ENCODE measurements around the gene TBC1D24.
"Not testable (repeated sequence)": the region's sequence is repeated elsewhere in the genome, so short reads cannot be mapped to it uniquely, and the experiment has no call there.

TBC1D24 gene

DNA sequence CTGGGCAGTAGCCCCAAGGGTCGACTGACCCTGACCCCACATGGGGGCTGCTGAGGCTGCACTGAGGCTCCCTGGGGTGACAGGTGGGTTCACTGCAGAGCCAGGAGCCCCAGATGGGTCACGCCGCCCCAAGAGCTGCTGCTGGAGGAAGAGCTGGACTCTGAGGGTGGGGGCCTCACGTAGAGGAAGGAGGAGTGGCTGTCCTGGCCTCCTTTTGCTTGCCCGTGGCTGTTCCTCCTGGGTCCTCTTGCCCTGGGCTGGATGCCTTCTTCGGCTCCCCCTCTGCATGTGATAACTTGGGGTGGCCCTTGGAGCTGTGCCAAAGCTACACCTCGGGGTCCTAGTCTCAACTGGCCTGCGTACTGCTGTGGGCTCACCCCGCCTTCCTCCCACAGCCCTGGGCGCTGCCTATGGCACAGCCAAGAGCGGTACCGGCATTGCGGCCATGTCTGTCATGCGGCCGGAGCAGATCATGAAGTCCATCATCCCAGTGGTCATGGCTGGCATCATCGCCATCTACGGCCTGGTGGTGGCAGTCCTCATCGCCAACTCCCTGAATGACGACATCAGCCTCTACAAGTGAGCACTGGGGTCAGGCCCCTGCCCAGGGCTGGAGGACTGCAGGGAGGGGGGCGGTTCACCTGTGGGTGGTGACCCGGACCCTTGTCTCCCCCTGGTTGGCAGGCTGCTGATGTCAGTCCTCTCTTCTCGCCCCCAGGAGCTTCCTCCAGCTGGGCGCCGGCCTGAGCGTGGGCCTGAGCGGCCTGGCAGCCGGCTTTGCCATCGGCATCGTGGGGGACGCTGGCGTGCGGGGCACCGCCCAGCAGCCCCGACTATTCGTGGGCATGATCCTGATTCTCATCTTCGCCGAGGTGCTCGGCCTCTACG is 44.1 kb downstream of the TBC1D24 start:
- no peak for DNase-seq

DNA sequence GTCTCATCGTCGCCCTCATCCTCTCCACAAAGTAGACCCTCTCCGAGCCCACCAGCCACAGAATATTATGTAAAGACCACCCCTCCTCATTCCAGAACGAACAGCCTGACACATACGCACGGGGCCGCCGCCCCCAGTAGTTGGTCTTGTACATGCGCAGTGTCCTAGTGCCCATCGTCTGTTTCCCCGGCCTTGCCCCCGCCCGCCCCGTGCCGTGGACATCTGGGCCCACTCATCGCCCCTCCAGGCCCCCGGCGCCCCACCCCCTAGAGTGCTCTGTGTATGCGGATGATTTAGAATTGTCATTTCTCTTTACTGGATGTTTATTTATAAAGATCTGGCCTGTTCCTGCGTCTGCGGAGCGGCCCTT is 44.8 kb downstream of the TBC1D24 start:
- no peak for DNase-seq

DNA sequence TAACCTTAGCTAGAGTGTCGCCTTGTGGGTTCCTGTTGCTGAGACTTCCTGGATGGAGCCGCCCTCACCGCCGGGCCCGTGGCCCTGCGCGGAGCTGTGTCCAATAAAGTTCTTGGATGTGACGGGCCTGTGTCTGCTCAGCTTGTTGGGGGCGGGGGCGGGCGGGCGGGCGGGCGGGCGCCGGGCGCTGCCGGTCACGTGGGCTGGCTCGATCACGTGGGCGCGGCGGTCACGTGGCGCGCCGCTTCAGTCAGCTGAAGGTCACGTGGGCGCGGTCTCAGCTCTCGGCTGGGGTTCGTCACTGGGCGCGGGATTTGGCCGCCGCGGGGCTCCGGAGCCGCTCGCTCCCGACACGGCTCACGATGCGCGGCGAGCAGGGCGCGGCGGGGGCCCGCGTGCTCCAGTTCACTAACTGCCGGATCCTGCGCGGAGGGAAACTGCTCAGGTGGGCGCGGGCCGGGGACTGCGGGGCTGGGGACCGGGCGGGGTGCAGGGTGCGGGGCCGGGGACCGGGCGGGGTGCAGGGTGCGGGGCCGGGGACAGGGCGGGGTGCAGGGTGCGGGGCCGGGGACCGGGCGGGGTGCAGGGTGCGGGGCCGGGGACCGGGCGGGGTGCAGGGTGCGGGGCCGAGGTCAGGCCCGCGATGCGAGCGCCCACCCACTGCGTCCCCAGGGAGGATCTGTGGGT is 45.3 kb downstream of the TBC1D24 start, which contains the start of gene AMDHD2:
AMDHD2 (plus strand) TSS at position 275 of the 687 bp plus-strand sequence; CDS start at position 363, 88 bp downstream.
- DNase-seq = peak; percentile 81

DNA sequence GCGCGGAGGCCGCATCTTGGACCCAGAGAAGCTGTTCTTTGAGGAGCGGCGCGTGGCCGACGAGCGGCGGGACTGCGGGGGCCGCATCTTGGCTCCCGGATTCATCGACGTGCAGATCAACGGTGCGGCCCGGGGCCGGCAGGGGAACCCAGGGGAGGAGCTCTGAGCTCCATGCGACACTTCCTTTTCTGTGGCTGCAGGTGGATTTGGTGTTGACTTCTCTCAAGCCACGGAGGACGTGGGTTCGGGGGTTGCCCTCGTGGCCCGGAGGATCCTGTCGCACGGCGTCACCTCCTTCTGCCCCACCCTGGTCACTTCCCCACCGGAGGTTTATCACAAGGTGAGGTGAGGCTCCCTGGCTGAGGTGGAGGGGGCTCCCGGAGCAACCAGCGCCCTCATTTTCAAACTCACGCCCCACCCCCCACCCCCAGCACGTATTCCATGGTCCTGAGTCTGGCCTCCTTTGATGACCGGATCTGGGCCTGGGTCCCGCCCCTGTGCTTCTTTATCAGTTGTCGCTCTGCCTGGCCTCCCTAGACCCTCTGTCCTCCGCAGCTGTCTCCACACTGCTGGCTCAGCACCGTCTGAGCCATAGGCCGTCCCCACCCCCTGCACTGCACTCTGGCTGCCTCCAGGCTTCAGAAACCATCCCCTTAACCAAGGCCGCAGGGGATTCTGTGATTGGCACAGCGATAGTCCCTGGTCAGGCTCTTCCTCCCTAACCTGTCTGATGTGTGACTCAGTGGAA is 46.0 kb downstream of the TBC1D24 start:
- no peak for DNase-seq

DNA sequence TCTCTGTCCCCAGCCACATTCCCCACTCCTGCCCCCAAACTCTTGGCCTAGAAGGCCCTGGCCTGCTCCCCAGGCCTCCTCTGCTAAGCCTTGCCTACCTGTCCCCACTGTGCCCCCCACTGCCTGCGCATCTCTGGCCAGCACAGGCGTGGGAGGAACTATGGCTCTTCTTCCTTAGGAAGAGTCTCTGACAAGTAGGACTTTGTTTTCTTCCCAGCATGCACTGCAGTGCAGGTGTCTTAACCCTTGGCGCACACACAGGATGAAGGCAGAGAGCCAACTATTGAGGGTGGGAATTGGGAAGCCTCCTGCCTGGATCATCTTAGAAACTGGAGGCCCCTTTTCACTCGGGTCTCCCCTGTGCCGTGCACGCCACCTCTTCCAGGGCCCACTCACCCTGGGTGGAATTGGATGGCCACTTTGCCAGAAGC is 48.9 kb downstream of the TBC1D24 start:
- no peak for DNase-seq

DNA sequence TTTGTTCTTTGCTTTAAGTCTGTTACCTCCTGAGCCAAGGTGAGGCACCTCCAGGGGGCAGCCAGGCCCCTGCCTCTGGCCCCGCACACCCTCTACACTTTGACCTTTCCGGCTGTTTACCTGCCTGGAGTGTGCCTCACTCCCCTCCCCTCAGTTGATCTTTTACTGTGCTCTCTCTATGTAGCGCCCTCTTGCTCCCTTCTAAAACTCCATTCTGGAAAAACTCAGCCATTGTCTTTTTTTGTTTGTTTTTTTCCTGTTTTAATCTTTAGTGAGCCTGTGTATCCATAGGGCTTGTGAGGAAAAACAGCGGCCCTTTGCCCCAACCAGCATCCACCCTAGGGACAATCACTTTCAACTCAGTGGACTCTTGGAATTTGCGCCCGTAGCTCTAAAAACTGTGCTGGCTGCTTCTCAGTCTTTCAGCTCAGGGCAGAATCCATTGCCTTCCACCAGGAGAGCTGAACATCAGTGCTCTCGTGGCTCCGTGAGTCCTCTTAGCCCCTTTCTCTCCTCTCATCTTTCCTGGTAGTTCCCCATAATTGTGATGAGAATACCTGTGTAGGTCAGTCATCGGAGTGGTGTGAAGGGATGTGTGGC is 49.5 kb downstream of the TBC1D24 start:
- no peak for DNase-seq

DNA sequence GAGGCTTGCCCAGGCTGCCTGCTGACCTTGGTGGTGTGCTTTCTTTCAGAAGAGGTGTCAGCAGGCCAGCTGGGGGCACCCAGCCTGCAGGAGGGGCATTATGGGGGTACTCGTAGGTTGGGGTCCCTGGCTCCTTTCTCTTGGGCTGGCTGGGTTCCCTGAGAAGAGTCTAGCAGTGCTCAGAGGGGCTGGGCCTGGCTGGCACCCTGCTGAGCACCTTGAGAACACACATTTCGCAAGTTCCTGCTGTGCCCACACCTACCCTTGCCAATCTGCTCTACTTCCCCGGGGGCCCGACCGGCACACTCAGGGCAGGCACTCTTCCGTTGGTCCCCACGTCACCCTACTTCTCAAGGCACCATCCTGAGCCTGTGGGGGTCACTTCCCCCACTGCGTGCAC is 51.2 kb downstream of the TBC1D24 start:
- no peak for DNase-seq

DNA sequence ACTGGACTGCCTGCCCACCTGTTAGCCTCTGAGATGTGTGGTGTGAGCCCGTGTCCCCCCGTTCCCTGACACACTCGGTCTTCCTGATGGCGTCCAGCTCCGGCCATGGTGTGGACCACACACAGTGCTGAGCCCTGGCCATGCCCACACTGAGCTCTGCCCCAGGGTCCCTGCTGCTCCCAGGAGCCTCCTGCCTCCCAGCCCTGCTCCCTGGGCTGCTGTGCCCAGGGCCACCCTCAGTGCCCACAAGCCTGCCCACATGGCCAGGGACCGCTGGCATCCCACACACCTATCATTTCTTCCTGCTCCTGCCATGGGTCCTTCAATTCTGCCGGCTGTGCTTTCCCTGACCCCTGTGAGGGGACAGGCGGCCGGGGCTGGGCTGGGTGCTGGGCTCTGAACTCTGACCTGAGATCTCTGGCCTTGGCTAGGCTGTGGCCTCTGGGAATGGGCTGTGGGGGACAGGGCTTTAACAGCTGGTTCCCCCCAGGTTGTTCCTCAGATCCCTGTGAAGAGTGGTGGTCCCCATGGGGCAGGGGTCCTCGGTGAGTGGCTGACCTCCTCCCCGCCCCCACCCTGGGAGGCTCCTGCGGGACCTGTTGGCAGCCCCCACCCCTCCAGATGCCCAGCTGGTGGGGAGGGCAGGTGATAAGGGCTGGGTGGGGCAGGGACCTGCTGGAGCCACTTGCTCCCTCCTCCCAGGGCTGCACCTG is 52.3 kb downstream of the TBC1D24 start:
- DNase-seq = no peak

DNA sequence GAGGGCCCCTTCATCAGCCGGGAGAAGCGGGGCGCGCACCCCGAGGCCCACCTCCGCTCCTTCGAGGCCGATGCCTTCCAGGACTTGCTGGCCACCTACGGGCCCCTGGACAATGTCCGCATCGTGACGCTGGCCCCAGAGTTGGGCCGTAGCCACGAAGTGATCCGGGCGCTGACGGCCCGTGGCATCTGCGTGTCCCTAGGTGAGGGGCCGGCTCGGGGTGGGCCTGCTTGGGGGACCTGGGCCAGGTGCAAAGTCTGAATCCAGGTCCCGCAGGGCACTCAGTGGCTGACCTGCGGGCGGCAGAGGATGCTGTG is 52.8 kb downstream of the TBC1D24 start:
- DNase-seq = no peak

DNA sequence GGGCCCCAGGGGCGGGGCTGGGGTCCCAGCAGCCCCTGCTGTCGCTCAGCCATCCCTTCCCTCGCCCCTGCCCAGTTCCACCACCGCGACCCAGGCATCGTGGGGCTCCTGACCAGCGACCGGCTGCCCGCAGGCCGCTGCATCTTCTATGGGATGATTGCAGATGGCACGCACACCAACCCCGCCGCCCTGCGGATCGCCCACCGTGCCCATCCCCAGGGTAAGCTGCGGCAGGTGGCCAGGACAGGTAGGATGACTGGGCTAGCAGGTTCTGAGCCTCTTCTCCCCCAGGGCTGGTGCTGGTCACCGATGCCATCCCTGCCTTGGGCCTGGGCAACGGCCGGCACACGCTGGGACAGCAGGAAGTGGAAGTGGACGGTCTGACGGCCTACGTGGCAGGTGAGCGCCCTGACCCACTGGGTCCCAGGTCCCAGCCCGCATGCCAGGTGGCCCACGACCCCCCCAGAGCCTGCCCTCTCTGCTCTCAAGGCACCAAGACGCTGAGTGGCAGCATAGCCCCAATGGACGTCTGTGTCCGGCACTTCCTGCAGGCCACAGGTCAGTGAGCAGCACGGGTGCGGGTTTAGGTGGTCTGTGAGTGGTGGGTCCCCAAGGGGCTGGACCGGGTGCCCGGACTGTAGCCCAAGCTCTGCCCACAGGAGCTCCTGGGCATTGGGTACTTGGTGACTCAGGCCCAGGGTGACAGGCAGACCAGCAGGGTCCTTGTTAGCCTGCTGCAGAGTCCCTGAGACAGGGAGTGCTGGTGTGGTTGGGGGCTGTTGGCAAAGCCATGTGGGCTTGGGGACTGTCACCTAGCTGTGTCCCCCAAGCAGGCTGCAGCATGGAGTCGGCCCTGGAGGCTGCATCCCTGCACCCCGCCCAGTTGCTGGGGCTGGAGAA is 53.5 kb downstream of the TBC1D24 start:
- no peak for DNase-seq

DNA sequence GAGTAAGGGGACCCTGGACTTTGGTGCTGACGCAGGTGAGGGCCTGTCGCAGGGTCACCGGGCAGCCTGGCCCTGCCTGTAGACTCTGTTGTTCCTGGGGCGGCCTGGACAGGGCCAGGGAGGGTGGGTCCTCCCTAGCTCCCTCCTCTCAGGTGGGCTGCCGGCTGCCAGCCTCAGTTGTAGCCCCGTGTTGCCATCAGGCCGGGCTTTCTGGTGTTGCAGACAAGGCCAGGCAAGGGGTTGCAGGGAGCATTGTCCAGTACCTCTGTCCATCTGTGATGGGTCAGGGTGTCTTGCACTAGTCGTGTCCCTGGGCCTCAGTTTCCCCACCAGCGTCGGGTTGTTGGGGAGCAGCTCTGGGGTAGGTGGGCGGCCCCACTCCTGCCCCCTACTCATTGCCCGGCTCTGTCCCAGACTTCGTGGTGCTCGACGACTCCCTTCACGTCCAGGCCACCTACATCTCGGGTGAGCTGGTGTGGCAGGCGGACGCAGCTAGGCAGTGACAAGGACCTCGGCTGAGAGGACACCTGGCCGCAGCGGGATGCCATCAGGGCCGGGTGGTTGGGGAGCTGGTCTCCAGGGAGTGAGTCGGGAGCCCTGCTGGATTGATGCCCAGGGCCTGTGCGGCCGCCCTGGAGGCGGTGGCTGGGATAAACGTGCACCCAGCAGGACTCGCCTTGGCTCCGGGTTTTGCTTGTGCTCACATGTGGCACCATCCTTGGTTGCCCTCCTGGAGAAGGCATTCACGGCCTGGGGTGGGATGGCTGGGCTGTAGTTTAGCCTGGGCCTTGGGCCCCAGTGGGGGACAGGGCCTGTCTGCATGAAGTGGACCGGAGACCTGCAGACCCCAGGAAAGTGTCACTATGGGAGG is 54.4 kb downstream of the TBC1D24 start:
- no peak for DNase-seq

DNA sequence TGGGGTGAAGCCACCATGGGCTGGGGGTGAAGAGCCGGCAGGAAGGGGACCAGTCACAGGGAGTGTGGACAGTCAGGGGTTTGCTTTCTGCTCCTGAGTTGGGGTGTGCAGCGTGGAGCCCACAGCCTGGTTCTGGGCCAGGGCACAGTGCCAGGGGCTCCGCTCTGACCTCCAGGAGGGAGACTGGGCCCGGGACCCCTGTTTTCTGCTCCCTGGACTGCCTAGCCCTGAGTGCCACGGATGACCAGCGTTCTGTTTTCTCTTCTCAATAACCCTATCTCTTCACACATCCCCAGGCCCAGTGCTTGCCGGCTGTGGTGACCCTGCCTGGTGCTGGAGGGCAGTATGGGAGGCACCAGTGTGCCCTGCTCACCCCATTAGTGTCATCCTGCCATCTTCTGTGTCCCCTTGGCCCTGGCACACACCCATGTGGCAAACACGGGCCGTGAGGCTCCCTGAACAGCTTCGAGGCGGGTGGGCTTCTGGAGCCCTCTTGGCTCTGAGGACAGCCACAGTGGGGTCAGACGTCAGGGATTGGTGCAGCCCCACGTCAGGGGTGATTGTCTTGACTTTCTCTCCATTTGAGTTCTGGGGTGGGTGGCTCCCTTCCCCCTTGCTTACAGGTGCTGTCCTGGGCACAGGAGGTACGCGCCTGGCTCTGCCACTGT is 55.2 kb downstream of the TBC1D24 start:
- DNase-seq = no peak

DNA sequence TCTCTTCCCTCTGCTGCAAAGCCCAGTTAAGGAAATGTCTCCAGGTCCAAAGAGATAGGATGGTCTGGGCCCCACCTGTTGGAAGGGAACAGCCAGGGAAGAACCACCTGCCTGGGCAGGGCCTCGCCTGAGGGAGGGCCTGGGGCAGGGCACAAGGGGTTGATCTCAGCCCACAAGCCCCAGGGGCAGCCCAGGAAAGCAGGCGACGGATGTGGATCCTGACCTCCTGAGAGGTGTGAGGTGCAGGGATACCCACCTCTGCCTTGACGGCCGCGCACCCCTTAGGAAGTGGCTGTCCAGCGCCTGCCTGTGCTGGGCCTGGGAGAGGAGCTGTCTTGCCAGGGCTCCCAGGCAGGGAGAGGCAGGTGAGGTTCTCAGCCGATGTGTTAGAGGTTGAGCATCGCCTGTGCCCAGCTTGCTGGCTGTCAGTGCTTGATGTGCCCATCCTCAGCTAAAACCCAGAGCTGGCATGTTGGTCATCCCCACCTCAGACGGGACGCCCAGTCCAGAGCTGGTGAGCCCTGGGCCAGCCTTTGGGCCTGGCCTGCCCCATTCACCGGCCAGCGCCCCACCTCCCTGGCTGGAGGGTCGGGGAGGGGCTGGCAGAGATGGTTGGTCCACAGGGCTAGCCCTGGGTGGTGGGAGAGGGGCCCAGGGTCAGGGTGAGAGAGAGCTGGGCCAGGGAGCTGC is 55.8 kb downstream of the TBC1D24 start:
- no peak for DNase-seq

DNA sequence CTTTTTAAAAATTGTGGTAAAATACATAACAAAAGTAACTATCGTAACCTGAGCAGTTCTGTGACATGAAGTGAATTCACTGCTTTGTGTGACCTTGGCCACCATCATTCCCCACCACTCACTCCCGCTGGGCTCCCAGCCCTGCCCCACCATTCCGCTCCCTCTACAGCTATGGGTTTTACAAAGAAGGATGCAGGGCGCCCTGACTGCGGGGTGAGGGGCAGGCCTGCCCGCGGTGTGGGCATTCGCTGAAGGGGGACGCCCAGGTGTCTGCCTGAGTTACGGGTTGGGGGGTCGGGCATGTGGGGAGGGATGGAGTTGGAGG is 56.4 kb downstream of the TBC1D24 start, which contains the start of gene CEMP1:
CEMP1 (minus strand) TSS at position 38 of the 325 bp plus-strand sequence. CDS start 335 bp downstream, outside the sequence.
- no peak for DNase-seq

DNA sequence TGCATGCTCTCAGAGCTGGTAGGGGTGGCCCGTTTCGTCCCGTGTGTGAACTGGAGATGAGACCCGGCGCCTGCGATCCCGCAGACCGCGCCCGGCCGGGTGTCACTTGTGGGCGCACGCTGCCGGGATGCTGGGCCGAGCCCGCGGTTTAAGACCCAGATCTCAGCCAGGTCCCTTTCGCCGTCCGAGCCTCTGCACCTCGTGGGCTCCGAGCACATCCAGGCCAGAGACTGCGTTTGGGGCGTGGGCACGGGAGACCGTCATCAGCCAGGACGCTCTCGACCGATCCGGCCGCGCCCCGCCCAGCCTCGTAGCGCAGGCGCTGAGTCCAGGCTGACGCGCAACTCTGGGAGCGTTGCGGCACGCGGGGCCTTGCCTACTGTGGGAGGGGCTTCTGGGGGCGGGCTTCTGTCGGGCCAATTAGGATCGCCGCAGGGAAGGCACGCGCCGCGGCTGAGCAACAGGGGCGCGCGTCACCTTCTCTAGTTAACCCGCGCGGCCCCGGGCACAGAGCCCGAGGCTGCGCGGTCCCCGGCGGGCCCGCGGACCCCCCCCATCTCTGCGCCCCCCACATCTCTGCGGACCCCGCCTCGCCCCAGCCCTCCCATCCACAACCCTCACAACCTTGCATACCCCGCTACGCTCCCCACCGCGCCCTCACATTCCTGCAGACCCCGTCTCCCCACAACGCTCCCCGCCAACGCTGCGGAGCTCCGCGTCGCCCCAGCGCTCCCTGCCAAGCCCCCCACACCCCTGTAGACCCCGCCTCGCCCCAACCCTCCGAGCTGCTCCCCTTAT is 57.0 kb downstream of the TBC1D24 start:
- peak; percentile 96 for DNase-seq

DNA sequence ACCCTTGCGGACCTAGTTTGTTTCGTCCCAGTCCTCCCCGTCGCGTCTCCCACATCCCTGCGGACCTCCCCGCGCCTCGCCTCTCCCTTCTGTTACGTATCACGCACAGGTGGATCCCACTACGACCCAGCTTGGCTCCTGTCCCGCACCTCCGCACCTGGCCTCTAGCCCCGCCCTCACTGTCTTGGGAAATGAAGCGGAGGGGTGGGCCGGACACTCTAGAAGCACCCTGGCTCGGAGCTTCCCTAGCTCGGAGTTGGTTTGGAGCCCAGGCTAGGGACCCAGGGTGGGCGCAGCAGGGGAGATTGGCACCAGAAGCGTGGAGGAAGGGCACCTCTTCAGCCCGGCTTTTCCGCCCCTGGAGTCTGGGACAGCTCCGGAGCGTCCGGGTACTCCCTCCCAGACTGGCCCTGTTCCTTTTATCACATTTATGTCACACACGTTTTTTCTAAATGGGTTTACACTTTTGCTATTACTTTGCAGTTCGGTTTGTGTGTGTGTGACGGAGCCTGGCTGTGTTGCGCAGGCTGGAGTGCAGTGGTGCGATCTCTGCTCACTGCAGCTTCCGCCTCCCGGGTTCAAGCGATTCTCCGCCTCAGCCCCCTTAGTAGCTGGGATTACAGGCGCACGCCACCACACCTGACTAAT is 57.7 kb downstream of the TBC1D24 start:
- DNase-seq = peak; percentile 44

DNA sequence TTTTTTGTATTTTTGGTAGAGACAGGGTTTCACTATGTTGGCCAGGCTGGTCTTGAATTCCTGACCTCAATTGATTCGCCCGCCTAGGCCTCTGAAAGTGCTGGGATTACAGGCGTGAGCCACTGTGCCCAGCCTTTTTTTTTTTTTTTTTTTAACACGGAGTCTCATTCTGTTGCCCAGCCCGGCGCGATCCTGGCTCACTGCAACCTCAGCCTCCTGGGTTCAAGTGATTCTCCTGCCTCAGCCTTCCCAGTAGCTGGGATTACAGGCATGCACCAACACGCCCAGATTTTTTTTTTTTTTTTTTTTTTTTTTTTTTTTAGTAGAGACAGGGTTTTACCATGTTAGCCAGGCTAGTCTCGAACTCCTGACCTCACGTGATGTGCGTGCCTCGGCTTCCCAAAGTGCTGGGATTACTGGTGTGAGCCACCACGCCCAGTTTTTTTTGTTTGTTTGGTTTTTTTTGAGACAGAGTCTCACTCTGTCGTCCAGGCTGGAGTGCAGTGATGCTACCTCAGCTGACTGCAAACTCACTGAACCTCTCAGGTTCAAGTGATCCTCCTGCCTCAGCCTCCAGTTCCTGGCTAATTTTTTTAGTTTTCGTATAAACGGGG is 58.3 kb downstream of the TBC1D24 start:
- not testable (repeated sequence) for DNase-seq

All from NCI-H226 (cell line).